ENCODE measurements around the gene C19orf44.
"Not testable (repeated sequence)": the region's sequence is repeated elsewhere in the genome, so short reads cannot be mapped to it uniquely, and the experiment has no call there.

Gene C19orf44

DNA sequence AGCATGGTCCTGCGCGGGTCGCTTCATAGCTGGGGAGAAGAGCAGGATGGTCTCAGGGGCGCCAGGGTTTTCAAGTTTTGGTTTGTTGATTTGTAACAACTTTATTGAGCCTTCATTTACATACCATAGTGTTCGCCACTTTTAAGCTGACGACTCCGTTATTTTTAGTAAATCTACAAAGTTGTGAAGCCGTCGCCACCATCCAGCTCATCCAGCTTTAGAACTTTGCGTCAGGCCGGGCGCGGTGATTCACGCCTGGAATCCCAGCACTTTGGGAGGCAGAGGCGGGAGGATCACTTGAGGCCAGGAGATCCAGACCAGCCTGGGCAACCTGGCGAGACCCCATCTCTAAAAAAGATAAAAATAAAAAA lies 404 bp downstream of the C19orf44 start:
- DNase-seq, result no peak
- Mint-ChIP-seq H3K27me3 (no peaks in the 10 kb centered on the region), H3K27ac (peak overlapping the region; percentile 43 to 94)

DNA sequence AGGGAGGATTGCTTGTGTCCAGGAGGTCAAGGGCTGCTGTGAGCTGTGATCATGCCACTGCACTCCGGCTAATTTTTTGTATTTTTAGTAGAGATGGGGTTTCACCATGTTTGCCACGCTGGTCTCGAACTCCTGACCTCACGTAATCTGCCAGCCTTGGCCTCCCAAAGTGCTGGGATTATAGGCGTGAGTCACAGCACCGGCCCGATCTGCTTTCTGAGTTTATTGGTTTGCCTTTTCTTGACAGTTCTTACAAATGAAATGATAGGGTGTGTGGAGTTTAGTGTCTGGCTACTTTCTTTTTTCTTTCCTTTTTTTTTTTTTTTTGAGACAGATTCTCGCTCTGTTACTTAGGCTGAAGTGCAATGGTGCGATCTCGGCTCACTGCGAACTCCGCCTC lies 848 bp downstream of the C19orf44 start:
- Mint-ChIP-seq H3K9me3 (no peaks in the 10 kb centered on the region), H3K4me3 (peak overlapping the region; percentile 92 to 96), H3K27me3 (no peaks in the 10 kb centered on the region), H3K27ac (no peak overlapping the region), H3K4me1 (peaks cover 28% of the 10 kb centered on the region)
- DNase-seq (no peak), ATAC-seq (no peak)

More for the DNA sequence above, 404 bp downstream of the C19orf44 start:
- H3K9me3 Mint-ChIP-seq, result no peaks in the 10 kb centered on the region
- peaks cover 28% of the 10 kb centered on the region for H3K4me1 Mint-ChIP-seq
- ATAC-seq, result no peak
- H3K4me3 Mint-ChIP-seq, result peak overlapping the region; percentile 92 to 96

DNA sequence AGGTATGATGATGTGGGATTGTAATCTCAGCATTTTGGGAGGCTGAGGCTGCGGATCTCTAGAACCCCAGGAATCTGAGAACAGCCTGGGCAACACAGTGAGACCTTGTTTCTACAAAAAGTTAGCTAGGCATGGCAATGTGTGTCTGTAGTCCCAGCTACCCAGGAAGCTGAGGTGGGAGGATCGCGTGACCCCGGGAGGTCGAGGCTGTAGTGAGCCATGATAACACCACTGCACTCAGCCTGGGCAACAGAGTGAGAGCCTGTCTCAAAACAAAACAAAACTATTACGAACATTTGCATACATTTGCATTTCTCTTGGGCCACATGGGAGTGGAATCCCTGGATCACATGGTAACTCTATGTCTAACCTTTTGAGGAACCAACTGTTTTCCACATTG lies 1.6 kb downstream of the C19orf44 start:
- Mint-ChIP-seq H3K27ac (no peak overlapping the region), H3K27me3 (no peaks in the 10 kb centered on the region), H3K4me3 (peak overlapping the region; percentile 10 to 96), H3K4me1 (peaks cover 28% of the 10 kb centered on the region), H3K9me3 (no peaks in the 10 kb centered on the region)
- ATAC-seq, result no peak
- no peak for DNase-seq

DNA sequence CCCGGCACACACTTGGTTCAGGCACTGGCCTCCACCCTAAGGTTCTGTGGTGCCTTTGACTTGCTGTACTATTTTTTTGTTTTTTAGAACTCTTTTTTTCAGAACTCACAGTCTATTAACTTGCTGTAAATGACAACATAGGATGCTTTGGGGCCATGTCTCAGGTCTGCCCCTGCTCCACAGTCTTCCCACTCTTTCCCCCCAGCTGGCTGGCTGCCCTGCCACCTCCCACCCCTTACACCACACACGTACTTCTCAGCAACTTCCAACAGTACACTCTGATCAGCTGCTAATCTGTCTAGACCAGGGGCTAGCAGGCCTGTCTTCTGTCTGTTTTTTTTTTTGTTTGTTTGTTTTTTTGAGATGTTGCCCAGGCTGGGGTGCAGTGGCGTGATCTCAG lies 8.1 kb downstream of the C19orf44 start:
- no peaks in the 10 kb centered on the region for H3K9me3 Mint-ChIP-seq
- no peak overlapping the region for H3K4me3 Mint-ChIP-seq
- no peaks in the 10 kb centered on the region for H3K4me1 Mint-ChIP-seq
- no peaks in the 10 kb centered on the region for H3K27me3 Mint-ChIP-seq
- DNase-seq (no peak), ATAC-seq (no peak)
- H3K27ac Mint-ChIP-seq, result peak overlapping the region in 1 of 2 donors; percentile 80

DNA sequence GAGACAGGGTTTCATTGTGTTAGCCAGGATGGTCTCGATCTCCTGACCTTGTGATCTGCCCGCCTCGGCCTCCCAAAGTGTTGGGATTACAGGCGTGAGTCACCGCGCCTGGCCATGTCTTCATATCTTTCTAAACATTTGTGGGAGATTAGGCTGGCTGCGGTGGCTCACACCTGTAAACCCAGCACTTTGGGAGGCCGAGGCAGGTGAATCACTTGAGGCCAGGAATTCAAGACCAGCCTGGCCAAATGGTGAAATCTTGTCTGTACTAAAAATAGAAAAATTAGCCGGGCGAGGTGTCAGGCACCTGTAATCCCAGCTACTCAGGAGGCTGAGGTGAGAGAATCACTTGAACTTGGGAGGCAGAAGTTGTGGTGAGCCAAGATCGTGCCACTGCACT lies 10.0 kb downstream of the C19orf44 start:
- H3K9me3 Mint-ChIP-seq, H3K27ac Mint-ChIP-seq, ATAC-seq, H3K4me1 Mint-ChIP-seq, H3K4me3 Mint-ChIP-seq, H3K27me3 Mint-ChIP-seq, DNase-seq: not testable (repeated sequence)

DNA sequence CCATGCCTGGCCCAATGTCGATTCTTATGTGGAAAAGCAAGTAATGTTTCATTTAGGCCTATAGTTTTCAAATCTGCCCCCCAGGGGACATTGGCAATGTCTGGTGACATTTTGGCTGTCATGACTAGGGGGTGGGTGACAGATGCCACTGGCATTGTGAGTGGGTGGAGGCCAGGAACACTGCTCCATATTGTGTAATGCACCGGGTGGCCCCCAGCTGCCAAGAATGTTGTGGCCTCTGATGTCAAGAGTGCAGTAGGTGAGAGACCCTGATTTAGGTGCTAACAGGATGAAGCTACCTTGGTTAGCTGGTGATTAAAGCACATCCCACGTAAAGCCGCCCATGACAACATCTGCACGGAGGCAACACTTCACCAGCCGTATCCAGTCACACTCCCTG lies 10.8 kb downstream of the C19orf44 start:
- DNase-seq, result no peak
- H3K27me3 Mint-ChIP-seq, result no peaks in the 10 kb centered on the region
- H3K27ac Mint-ChIP-seq, result no peak overlapping the region
- ATAC-seq, result no peak
- no peaks in the 10 kb centered on the region for H3K4me1 Mint-ChIP-seq
- no peaks in the 10 kb centered on the region for H3K9me3 Mint-ChIP-seq
- no peak overlapping the region for H3K4me3 Mint-ChIP-seq

DNA sequence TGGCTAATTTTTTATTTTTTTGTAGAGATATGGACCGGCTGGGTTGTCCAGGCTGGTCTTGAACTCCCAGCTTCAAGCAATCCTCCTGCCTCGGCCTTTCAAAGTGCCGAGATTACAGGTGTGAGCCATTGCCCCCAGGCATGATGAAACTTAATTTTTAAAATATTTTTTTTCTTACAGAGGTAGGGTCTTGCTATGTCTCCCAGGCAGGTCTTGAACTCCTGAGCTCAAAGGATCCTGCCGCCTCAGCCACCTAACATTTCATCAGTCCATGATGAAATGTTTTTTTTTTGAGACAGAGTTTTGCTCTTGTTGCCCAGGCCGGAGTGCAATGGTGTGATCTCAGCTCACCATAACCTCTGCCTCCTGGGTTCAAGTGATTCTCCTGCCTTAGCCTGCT lies 12.4 kb downstream of the C19orf44 start:
- no peaks in the 10 kb centered on the region for H3K27me3 Mint-ChIP-seq

DNA sequence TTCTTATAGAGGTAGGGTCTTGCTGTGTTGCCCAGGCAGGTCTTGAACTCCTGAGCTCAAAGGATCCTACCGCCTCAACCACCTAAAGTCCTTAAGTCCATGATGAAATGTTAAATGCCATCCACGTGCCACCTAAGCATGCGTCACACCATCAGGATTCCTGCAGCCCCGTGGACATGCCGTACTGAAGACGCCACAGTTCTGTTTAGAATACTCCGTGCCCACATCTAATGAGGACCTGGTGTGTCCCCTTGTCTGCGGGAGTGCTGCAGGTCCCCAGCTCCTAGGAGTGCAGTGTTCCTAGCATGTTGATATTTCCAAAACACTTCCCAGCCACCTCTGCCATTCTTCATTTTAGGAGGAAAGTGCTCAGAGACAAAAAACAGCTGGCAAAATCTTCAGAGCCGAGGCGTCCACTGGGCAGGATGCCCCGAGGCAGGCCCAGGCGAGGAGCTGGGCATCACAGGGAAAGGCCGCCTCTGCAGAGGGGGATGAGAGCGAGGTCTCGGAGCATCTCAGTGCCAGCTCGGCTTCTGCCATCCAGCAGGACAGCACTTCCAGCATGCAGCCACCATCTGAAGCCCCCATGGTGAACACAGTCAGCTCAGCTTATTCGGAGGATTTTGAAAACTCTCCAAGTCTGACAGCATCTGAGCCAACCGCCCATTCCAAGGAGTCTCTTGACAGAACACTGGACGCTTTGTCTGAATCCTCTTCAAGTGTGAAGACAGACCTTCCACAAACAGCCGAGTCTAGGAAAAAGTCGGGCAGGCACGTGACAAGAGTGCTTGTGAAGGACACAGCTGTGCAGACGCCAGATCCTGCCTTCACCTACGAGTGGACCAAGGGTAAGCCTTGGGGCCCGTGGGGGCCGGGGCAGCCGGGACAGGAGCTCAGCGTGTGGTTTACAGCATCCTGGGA lies 13.2 kb downstream of the C19orf44 start:
- H3K27me3 Mint-ChIP-seq, result no peaks in the 10 kb centered on the region
- H3K4me1 Mint-ChIP-seq, result no peaks in the 10 kb centered on the region
- ATAC-seq, result no peak
- DNase-seq, result no peak
- no peaks in the 10 kb centered on the region for H3K9me3 Mint-ChIP-seq
- H3K4me3 Mint-ChIP-seq, result no peak overlapping the region
- H3K27ac Mint-ChIP-seq, result peak overlapping the region in 1 of 2 donors; percentile 34

More for the DNA sequence above, 12.4 kb downstream of the C19orf44 start:
- Mint-ChIP-seq H3K4me3 (no peak overlapping the region), H3K27ac (no peak overlapping the region), H3K4me1 (no peaks in the 10 kb centered on the region), H3K9me3 (no peaks in the 10 kb centered on the region)
- ATAC-seq, result no peak
- no peak for DNase-seq

DNA sequence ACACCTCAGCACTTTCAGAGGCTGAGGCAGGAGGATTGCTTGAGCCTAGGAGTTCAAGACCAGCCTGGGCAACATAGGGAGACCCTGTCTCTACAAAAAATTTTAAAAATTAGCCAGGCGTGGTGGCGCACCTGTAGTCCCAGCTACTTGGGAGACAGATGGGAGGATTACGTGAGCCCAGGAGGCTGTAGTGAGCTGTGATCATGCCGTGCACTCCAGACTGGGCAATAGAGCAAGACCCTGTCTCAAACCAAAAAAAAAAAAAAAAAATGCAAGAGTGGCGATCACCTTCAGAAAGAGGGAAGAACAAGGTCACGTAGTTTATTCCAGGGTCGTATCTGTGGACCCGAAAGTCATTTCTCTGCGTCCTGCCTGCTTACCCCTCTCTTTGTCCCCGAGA lies 16.4 kb downstream of the C19orf44 start:
- H3K4me3 Mint-ChIP-seq, H3K9me3 Mint-ChIP-seq, H3K27me3 Mint-ChIP-seq, H3K27ac Mint-ChIP-seq, H3K4me1 Mint-ChIP-seq, DNase-seq, ATAC-seq: not testable (repeated sequence)

DNA sequence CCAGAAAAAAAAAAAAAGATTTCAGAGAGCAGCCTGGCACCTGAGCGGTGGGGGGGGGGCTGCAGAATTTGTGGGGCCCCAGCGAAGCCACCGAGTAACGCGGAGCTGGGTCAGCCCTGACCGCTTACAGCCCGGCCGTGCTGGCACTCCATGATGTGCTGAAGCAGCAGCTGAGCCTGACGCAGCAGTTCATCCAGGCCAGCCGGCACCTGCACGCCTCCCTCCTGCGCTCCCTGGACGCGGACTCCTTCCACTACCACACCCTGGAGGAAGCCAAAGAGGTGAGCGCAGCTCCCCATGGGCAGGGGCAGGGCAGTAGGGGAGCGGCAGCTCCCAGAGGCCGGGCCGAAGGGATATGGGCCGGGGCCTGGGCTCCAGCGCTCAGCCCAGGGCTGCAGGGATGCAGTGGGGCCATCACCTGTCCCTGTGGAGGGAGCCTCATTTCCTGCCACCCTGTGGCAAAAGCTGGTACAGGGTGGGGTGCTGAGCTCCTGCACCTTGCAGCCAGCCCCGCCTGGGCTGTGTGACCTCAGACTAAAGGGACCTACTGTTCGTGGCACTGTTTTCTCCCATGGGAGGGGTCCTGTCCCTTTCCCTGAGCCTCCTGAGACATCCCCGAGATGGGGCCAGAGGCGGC lies 18.3 kb downstream of the C19orf44 start:
- ATAC-seq (peak; percentile 41), DNase-seq (no peak)
- H3K9me3 Mint-ChIP-seq, result no peaks in the 10 kb centered on the region
- no peak overlapping the region for H3K4me3 Mint-ChIP-seq
- H3K4me1 Mint-ChIP-seq, result no peaks in the 10 kb centered on the region
- no peak overlapping the region for H3K27ac Mint-ChIP-seq
- H3K27me3 Mint-ChIP-seq, result no peaks in the 10 kb centered on the region

DNA sequence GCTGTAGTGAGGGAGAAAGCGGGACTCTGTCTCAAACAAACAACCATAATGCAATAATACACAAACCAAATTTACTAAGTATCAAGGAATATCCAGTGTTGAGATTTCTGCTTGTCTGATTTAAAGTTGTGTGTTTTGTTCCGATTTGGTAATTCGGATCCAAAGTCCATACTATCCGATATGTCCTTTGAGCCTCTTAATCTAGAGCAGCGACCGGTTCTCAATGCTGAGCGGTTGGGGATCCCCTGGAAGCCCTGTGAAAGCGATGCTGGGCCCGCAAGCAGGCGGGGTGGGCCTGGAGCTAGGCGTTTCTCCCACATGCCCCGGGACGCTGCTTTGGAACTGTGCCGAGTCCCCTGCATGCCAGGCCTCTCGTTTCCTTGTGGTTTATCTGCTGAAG lies 20.2 kb downstream of the C19orf44 start:
- ATAC-seq (no peak), DNase-seq (no peak)
- H3K27me3 Mint-ChIP-seq, result no peaks in the 10 kb centered on the region
- H3K4me1 Mint-ChIP-seq, result no peaks in the 10 kb centered on the region
- no peaks in the 10 kb centered on the region for H3K9me3 Mint-ChIP-seq
- no peak overlapping the region for H3K4me3 Mint-ChIP-seq
- H3K27ac Mint-ChIP-seq, result no peak overlapping the region

DNA sequence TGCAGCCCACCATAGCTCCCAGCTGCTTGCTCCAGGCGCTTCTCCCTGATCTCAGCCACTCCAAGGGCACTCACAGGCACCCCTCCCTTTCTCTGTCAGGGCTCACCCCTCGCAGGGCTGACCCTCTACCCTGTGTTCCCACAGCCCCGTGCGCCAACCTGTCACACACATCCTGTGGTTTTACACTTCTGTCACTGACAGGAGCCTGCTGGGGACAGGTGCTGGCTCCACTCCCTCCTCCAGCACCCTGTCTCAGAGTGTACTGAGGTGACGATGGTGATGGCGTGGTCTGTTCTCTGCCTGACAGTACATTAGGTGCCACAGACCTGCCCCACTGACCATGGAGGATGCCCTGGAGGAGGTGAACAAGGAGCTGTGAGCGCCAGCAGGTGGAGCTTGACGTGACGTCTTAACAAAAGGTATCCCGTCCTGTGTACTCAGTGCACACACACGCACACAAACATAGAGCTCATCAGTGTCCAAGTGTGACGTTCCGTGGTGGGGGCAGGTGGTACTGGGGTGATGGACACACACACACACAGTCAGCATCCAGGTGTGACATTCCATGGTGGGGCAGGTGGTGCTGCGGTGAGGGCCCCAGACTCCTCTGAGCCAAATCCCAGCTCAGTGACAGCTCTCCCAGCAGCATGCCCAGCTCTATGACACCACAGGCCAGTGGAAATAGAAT lies 20.9 kb downstream of the C19orf44 start:
- H3K27ac Mint-ChIP-seq, result no peak overlapping the region
- H3K27me3 Mint-ChIP-seq, result no peaks in the 10 kb centered on the region
- H3K4me3 Mint-ChIP-seq, result no peak overlapping the region
- ATAC-seq, result peak; percentile 44
- no peaks in the 10 kb centered on the region for H3K9me3 Mint-ChIP-seq
- DNase-seq, result no peak
- H3K4me1 Mint-ChIP-seq, result no peaks in the 10 kb centered on the region

DNA sequence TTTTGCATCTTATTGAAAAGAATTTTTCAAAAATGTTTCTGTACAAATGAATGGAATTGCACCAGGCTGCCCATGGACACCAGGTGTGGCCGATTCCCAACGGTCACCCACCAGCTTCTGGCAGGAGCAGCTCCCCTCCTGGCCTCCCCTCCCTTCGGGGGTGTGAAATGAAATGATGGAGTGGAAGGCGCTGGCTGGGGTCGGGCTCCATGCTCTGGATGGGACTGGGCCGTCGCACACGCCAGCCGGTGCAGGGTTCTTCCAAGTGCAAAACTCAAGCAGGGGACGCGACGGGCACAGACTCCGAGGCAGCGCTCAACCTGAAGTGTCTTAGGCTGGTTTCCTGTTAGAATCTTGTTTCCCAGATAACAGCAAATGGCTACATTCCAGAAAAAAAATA lies 21.9 kb downstream of the C19orf44 start:
- H3K4me1 Mint-ChIP-seq, result no peaks in the 10 kb centered on the region
- H3K9me3 Mint-ChIP-seq, result no peaks in the 10 kb centered on the region
- H3K27me3 Mint-ChIP-seq, result no peaks in the 10 kb centered on the region
- no peak for DNase-seq
- no peak overlapping the region for H3K4me3 Mint-ChIP-seq
- ATAC-seq, result no peak
- H3K27ac Mint-ChIP-seq, result peak overlapping the region in 1 of 2 donors; percentile 59

DNA sequence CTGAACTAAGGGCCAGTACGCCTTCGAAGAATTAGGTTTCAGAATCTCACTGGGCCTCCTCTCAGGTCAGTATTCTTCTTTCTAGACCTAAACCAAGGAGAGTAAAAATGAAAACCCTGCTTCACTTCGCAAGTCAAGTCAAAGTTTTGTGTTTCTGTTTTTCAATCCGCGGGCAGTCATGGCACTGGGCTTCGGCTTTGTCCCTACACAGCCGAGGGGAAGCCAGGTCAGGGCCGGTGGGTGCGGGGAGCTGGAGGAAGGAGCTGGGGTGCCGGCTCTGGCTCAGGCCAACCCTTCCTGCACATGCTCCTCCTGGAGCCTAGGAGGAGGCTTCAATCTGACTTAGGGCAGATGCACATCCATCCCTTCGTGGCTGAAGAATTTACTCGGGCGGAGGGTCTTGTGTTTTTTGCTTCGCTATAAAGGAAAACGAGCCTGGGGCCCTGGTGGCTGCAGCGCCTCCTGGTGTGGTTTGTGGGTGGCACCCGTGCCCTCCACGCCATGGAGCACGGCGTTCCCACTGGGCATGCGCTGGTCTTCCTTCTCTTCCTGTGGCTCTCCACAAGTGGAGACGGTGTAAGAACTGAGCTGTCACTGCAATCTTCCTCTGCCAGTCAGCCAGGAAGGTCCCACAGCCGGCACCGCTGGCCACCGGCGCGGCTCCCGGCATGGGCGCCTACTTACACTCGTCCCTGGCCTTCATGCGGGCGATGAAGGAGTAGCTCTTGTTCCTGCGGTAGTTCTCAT lies 22.5 kb downstream of the C19orf44 start:
- Mint-ChIP-seq H3K4me3 (no peak overlapping the region), H3K27me3 (no peaks in the 10 kb centered on the region), H3K9me3 (no peaks in the 10 kb centered on the region), H3K27ac (peak overlapping the region in 1 of 2 donors; percentile 59), H3K4me1 (no peaks in the 10 kb centered on the region)
- ATAC-seq (no peak), DNase-seq (no peak)

DNA sequence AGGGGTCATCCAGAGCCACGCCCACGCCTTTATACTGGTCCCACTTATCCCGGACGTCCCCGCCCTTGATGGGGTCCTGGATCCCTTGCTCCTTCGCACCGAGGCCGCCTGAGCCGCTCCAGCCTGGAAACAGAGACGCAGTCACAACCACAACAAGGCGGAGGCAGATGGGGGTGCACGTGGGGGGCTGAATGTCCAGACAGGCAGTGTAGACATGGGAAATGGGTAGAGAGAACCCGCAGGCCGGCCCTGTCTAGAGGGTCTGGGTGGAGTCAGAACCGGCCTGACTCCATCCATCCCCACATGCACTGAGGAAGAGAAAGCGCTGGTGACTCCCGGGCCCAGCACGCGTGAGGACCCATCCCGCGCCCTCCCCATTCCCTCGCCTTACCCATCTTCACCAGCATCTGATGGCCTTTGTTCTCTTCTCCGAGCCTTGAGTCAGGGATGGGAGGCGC lies 23.1 kb downstream of the C19orf44 start:
- no peak for DNase-seq
- Mint-ChIP-seq H3K27me3 (no peaks in the 10 kb centered on the region), H3K27ac (peak overlapping the region in 1 of 2 donors; percentile 69), H3K4me1 (no peaks in the 10 kb centered on the region), H3K4me3 (no peak overlapping the region), H3K9me3 (no peaks in the 10 kb centered on the region)
- no peak for ATAC-seq

Measured in stimulated activated naive CD8-positive, alpha-beta T cell treated with anti-CD3 and anti-CD28 coated beads, Interleukin-15, amount 100 ng/mL, for 72 hours (primary cell).